HCT116 (cell line): ENCODE results near the gene CNTN4. TPM values are rescaled to one million over a fixed set of nuclear protein-coding genes. Genes with fewer than 3 reads are reported as not detected.

Experiments used
- ATAC-seq: fragments of 200-7000 bp; cut with Tn5 transposase; 2 replicates; pipeline ENCODE4 v1.9.1; 2020; ENCODE audit warnings: mild to moderate bottlenecking, moderate library complexity
- BruUV-seq: library from RNA; stranded (reverse); fragments of 400-500 nt; replicated peaks from 2 replicates; lab custom pipeline; 2021; lab: Mats Ljungman, UMichigan
- CTCF ChIA-PET: fragments of 300-600 bp; sonication (Branson Sonifier 250); formaldehyde crosslinking; loops from one replicate; lab custom pipeline; 2021; ENCODE audit warnings: antibody characterized with exemption; lab: Charles Lee
- POLR2A ChIA-PET: fragments of 300-600, 350-600 bp; sonication (Branson Sonifier 250); formaldehyde crosslinking; loops from one replicate; lab custom pipeline; 2021; ENCODE audit warnings: antibody characterized with exemption; lab: Charles Lee
- RAD21 ChIA-PET, 2 experiments: fragments of 300-600 bp; sonication (Branson Sonifier 250); formaldehyde crosslinking; loops; one replicate each; lab custom pipeline; 2023; ENCODE audit warnings: low total read pairs in 2 of 2; ENCODE audit not compliant: uncharacterized antibody in 2 of 2, unreplicated experiment in 2 of 2, low non-redundant PET in 1 of 2; lab: Charles Lee
- DNase-seq: peaks from one replicate; pipeline ENCODE4 v3.0.0-alpha.2; 2010; ENCODE audit warnings: low read depth, low spot score
- H2AFZ ChIP-seq: fragments of 200-600 bp; shearing (Covaris generic), sonication (generic); 2 replicates; pipeline ENCODE4 v1.6.1; 2017; ENCODE audit warnings: low read depth, mixed run types, mixed read lengths, antibody characterized with exemption, low read length; ENCODE audit not compliant: poor library complexity, severe bottlenecking
- H3K27ac ChIP-seq: 2 replicates; pipeline ENCODE4 v1.5.1; 2012; ENCODE audit warnings: low read depth, low read length
- H3K27me3 ChIP-seq: fragments of 200-600 bp; sonication (generic); 2 replicates; pipeline ENCODE4 v1.6.1; 2016; ENCODE audit warnings: mixed run types, low read length, mixed read lengths; ENCODE audit not compliant: insufficient read depth
- H3K36me3 ChIP-seq, 2 experiments: fragments of 200-500 bp in 1 of 2; fragments of 200-600 bp in 1 of 2; sonication (Bioruptor generic) in 1 of 2; sonication (generic) in 1 of 2; 2 replicates each; pipeline versions ENCODE4 v1.5.1 to v1.6.1; 2014 to 2016; ENCODE audit warnings: low read length in 2 of 2, inconsistent platforms in 1 of 2, mixed read lengths in 1 of 2, mixed run types in 1 of 2; ENCODE audit not compliant: insufficient read depth in 2 of 2, control insufficient read depth in 1 of 2
- H3K4me1 ChIP-seq, 2 experiments: fragments of 200-600 bp in 1 of 2; sonication (generic) in 1 of 2; 2 replicates each; pipeline versions ENCODE4 v1.5.1 to v1.6.1; 2012 to 2017; ENCODE audit warnings: low read length in 2 of 2, inconsistent platforms in 1 of 2, mild to moderate bottlenecking in 1 of 2, mixed read lengths in 1 of 2, mixed run types in 1 of 2, moderate library complexity in 1 of 2; ENCODE audit not compliant: insufficient read depth in 2 of 2, control insufficient read depth in 1 of 2
- H3K4me2 ChIP-seq: fragments of 200-600 bp; sonication (generic); 2 replicates; pipeline ENCODE4 v1.6.1; 2017; ENCODE audit warnings: mixed run types, low read length, mixed read lengths
- H3K4me3 ChIP-seq, 2 experiments: fragments of 200-600 bp in 1 of 2; sonication (generic) in 1 of 2; replicated peaks in 1 of 2; 2 replicates each; pipeline ENCODE4 v1.5.1; 2011 to 2016; ENCODE audit warnings: low read length in 2 of 2, control low read depth in 1 of 2, low read depth in 1 of 2, mild to moderate bottlenecking in 1 of 2, mixed read lengths in 1 of 2, mixed run types in 1 of 2
- H3K79me2 ChIP-seq: fragments of 200-600 bp; sonication (generic); 2 replicates; pipeline ENCODE4 v1.6.1; 2017; ENCODE audit warnings: mild to moderate bottlenecking, mixed run types, low read length, moderate library complexity, mixed read lengths; ENCODE audit not compliant: insufficient read depth
- H3K9ac ChIP-seq: fragments of 200-600 bp; sonication (generic); 2 replicates; pipeline ENCODE4 v1.6.1; 2016; ENCODE audit warnings: low read length, mixed read lengths
- H3K9me2 ChIP-seq: fragments of 200-600 bp; sonication (generic), shearing (Covaris generic); 2 replicates; pipeline ENCODE4 v1.6.1; 2017; ENCODE audit warnings: mixed run types, mild to moderate bottlenecking, moderate library complexity; ENCODE audit not compliant: insufficient read depth
- H3K9me3 ChIP-seq, 2 experiments: fragments of 200-500 bp in 1 of 2; fragments of 200-600 bp in 1 of 2; sonication (Bioruptor generic) in 1 of 2; sonication (generic) in 1 of 2; 2 replicates each; pipeline ENCODE4 v1.6.1; 2014 to 2017; ENCODE audit warnings: low read length in 2 of 2, mixed read lengths in 2 of 2, inconsistent platforms in 1 of 2, low read depth in 1 of 2, mild to moderate bottlenecking in 1 of 2, mixed run types in 1 of 2, moderate library complexity in 1 of 2; ENCODE audit not compliant: control insufficient read depth in 1 of 2, insufficient read depth in 1 of 2
- H4K20me1 ChIP-seq: fragments of 200-600 bp; sonication (generic), shearing (Covaris generic); 2 replicates; pipeline ENCODE4 v1.6.1; 2017; ENCODE audit warnings: mixed run types, mild to moderate bottlenecking, moderate library complexity; ENCODE audit not compliant: insufficient read depth
- ATF3 ChIP-seq: IDR thresholded peaks from 2 replicates; pipeline ENCODE4 v1.6.1; 2012
- CBX3 ChIP-seq: IDR thresholded peaks from 2 replicates; pipeline ENCODE4 v1.6.1; 2012; ENCODE audit warnings: low read depth
- CEBPB ChIP-seq: IDR thresholded peaks from 2 replicates; pipeline ENCODE4 v1.6.1; 2012; ENCODE audit warnings: low read depth
- CTCF ChIP-seq, 3 experiments: fragments of 200-600 bp in 1 of 3; sonication (generic) in 1 of 3; IDR thresholded peaks in 2 of 3; conservative IDR thresholded peaks in 1 of 3; 2 replicates each; pipeline ENCODE4 v1.5.1; 2012 to 2017; ENCODE audit warnings: low read depth in 2 of 3, low read length in 2 of 3, antibody characterized with exemption in 1 of 3, borderline replicate concordance in 1 of 3, control low read depth in 1 of 3, mild to moderate bottlenecking in 1 of 3, mixed read lengths in 1 of 3, mixed run types in 1 of 3, moderate library complexity in 1 of 3; ENCODE audit not compliant: insufficient read depth in 1 of 3
- ELF1 ChIP-seq: IDR thresholded peaks from 2 replicates; pipeline ENCODE4 v1.6.1; 2012; ENCODE audit warnings: low read depth, borderline replicate concordance
- EZH2 ChIP-seq: fragments of 200-600 bp; sonication (generic); IDR thresholded peaks from 2 replicates; pipeline ENCODE4 v1.6.1; 2017; ENCODE audit warnings: antibody characterized with exemption, mixed run types
- EZH2phosphoT487 ChIP-seq: fragments of 200-600 bp; IDR thresholded peaks from 2 replicates; pipeline ENCODE4 v1.6.1; 2018; ENCODE audit warnings: antibody characterized with exemption, borderline replicate concordance
- MAX ChIP-seq: IDR thresholded peaks from 2 replicates; pipeline ENCODE4 v1.6.1; 2012
- POLR2A ChIP-seq: IDR thresholded peaks from 2 replicates; pipeline ENCODE4 v1.7.0; 2011; ENCODE audit warnings: borderline replicate concordance; ENCODE audit not compliant: insufficient read depth, insufficient read length; ENCODE audit errors: extremely low read depth
- RAD21 ChIP-seq: IDR thresholded peaks from 2 replicates; pipeline ENCODE4 v1.6.1; 2012; ENCODE audit warnings: low read depth, mild to moderate bottlenecking
- SP1 ChIP-seq: IDR thresholded peaks from 2 replicates; pipeline ENCODE4 v1.6.1; 2012; ENCODE audit warnings: low read depth
- SRF ChIP-seq: IDR thresholded peaks from 2 replicates; pipeline ENCODE4 v1.6.1; 2012; ENCODE audit warnings: low read depth
- YY1 ChIP-seq: IDR thresholded peaks from 2 replicates; pipeline ENCODE4 v1.6.1; 2011; ENCODE audit warnings: low read length, low read depth, moderate library complexity, mild to moderate bottlenecking; ENCODE audit not compliant: insufficient replicate concordance; ENCODE audit errors: extremely low read depth
- ZBTB33 ChIP-seq: IDR thresholded peaks from 2 replicates; pipeline ENCODE4 v1.6.1; 2011; ENCODE audit warnings: mild to moderate bottlenecking, low read length, moderate library complexity; ENCODE audit not compliant: insufficient replicate concordance; ENCODE audit errors: extremely low read depth
- ZNF274 ChIP-seq: fragments of 200-500 bp; sonication (Bioruptor generic); IDR thresholded peaks from 2 replicates; pipeline ENCODE4 v1.6.1; 2014; ENCODE audit warnings: mild to moderate bottlenecking, low read depth, low read length, inconsistent platforms
- intact Hi-C: fragments of 100-400 bp; cut with micrococcal nuclease; formaldehyde crosslinking; loops from 2 replicates; pipeline ENCODE4 v1.10.0; 2022
- total RNA-seq: library from RNA; stranded (reverse); gene quantifications from one replicate; pipeline ENCODE4 v1.2.1, GENCODE V29; 2021; ENCODE audit not compliant: unreplicated experiment

Gene CNTN4
- total RNA-seq, 1 experiment from 2014 or later, result not detected

- H2AFZ ChIP-seq, result no peak overlapping the region
- no peak for DNase-seq
- H3K79me2 ChIP-seq, result no peaks in the 10 kb centered on the region
- H3K4me1 ChIP-seq, result no peaks in the 10 kb centered on the region
- no peak for TF ChIP-seq POLR2A
- no peak for TF ChIP-seq CBX3
- TF ChIP-seq CEBPB, result no peak
- TF ChIP-seq SP1, result no peak
- no peak for TF ChIP-seq SRF
- no peak for TF ChIP-seq CTCF (IDR thresholded peaks at IDR 0.05 in 2 of 3, conservative IDR thresholded peaks at IDR 0.05 in 1 of 3; ENCODE audit: borderline replicate concordance in 1 of 3, insufficient read depth in 1 of 3, low read depth in 2 of 3, low read length in 2 of 3)
- no peak for TF ChIP-seq EZH2
- TF ChIP-seq EZH2phosphoT487, result no peak
- no peak for TF ChIP-seq RAD21
- no peak for TF ChIP-seq ZNF274
- TF ChIP-seq ZBTB33, result no peak
- TF ChIP-seq MAX, result no peak
- no peak for TF ChIP-seq ELF1
- no peak for TF ChIP-seq ATF3
- no peak for TF ChIP-seq YY1
- H3K27ac ChIP-seq, result no peak overlapping the region
- no peak for ATAC-seq
- BruUV-seq, result no TSS peak
- H3K9me3 ChIP-seq, result peaks cover 3 to 18% of the 10 kb centered on the region in 2 experiments; a peak in 3 of 4 replicates
- H3K27me3 ChIP-seq, result no peaks in the 10 kb centered on the region
- ChIA-PET CTCF (no interaction called here), RAD21 (no interaction called here), POLR2A (no interaction called here)
- no peak overlapping the region for H3K4me2 ChIP-seq
- H3K36me3 ChIP-seq, result no peaks in the 10 kb centered on the region
- H3K4me3 ChIP-seq, result no peak overlapping the region
- intact Hi-C loops, result no loop called here
- no peaks in the 10 kb centered on the region for H3K9me2 ChIP-seq
- H3K9ac ChIP-seq, result no peak overlapping the region
- H4K20me1 ChIP-seq, result no peaks in the 10 kb centered on the region
Measured at GRCh38 chr3:2869905-2870304, 771.2 kb downstream of the CNTN4 start.
